ENCODE data around the gene NSD2. TPM values are rescaled to one million over a fixed set of nuclear protein-coding genes. Genes with fewer than 3 reads are reported as not detected.

The NSD2 gene
- total RNA-seq, 1 experiment from 2014 or later, result 136 TPM

DNA sequence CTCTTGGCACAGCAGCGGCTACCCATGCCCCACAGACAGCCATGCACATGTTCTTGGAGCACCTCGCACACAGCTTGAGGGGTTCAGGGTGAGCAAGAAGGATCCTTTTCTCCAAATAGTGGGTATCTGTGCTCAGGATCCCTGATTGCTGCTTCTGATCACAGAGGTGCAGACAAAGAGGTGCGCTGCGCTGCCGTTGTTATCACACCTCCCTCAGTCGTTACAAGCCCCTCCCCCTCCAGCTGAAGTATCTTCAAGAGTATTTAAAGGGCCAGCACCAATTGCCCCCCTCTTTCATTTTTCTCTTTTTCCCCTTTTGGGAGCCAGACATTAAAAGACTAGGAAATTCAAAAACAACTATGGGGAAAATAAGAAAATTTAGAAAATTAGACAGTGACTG is 93.2 kb downstream of the NSD2 start:
- Histone ChIP-seq H3K79me1 (ENCODE audit: insufficient read depth, low read depth, low read length, poor library complexity, severe bottlenecking) (no peaks in the 10 kb centered on the region), H3K23me2 (ENCODE audit: insufficient read length, low read depth, low read length, poor library complexity, severe bottlenecking) (no peaks in the 10 kb centered on the region), H2AK5ac (ENCODE audit: insufficient read length, low read length) (no peak overlapping the region), H3K79me2 (ENCODE audit: insufficient read depth, low read length) (no peaks in the 10 kb centered on the region), H2BK20ac (ENCODE audit: low read depth, low read length, poor library complexity, severe bottlenecking) (no peak overlapping the region), H3K9me3 (ENCODE audit: control insufficient read depth, low read depth, low read length) (no peaks in the 10 kb centered on the region), H2BK12ac (ENCODE audit: insufficient read length, low read depth, low read length) (no peak overlapping the region), H3K4ac (ENCODE audit: low read depth, low read length) (no peak overlapping the region), H3K4me2 (ENCODE audit: insufficient read depth, insufficient read length, low read length) (no peak overlapping the region), H4K91ac (ENCODE audit: insufficient read length, low read depth, low read length) (no peak overlapping the region), H2BK15ac (ENCODE audit: low read depth, low read length) (no peak overlapping the region), H2BK120ac (ENCODE audit: low read depth, low read length, poor library complexity, severe bottlenecking) (no peak overlapping the region), H4K20me1 (ENCODE audit: control insufficient read depth, insufficient read depth, insufficient read length) (no peaks in the 10 kb centered on the region), H2BK5ac (ENCODE audit: insufficient read length, low read length) (no peak overlapping the region), H3K14ac (ENCODE audit: insufficient read depth, low read length) (no peak overlapping the region), H2AFZ (ENCODE audit: low read length) (no peak overlapping the region), H3K4me1 (ENCODE audit: insufficient read depth, low read length) (no peaks in the 10 kb centered on the region), H3K9ac (ENCODE audit: extremely low read depth, insufficient read length, low read length) (no peak overlapping the region), H4K5ac (ENCODE audit: insufficient read length, low read depth, low read length) (no peak overlapping the region), H3K23ac (ENCODE audit: insufficient read length, low read depth, low read length) (no peak overlapping the region), H3T11ph (ENCODE audit: low read length) (no peak overlapping the region), H3K56ac (ENCODE audit: insufficient read length, low read depth, low read length) (no peak overlapping the region), H3K27me3 (ENCODE audit: insufficient read depth, low read length) (no peaks in the 10 kb centered on the region), H4K8ac (replicated peaks; ENCODE audit: insufficient read length, low read depth, low read length) (no peak overlapping the region), H3K18ac (ENCODE audit: insufficient read length, low read depth, low read length) (no peak overlapping the region), H3K27ac (ENCODE audit: insufficient read length, low read depth, low read length) (no peak overlapping the region)
- DNase-seq, result no peak
- Mint-ChIP-seq H3K4me1 (peaks cover 0 to 3% of the 10 kb centered on the region in 2 experiments; a peak in 2 of 4 replicates), H3K36me3 (ENCODE audit: insufficient read depth in 1 of 3, low read depth in 3 of 3) (peaks cover 27 to 79% (median 78%) of the 10 kb centered on the region in 3 experiments; a peak in 6 of 7 replicates), H3K9me3 (no peaks in the 10 kb centered on the region), H3K27me3 (ENCODE audit: low read depth) (no peaks in the 10 kb centered on the region), H3K27ac (peak overlapping the region in 1 of 3 experiments; percentile 21; a peak in 2 of 7 replicates), H3K4me3 (no peak overlapping the region)
- TF ChIP-seq, protein P1, sequence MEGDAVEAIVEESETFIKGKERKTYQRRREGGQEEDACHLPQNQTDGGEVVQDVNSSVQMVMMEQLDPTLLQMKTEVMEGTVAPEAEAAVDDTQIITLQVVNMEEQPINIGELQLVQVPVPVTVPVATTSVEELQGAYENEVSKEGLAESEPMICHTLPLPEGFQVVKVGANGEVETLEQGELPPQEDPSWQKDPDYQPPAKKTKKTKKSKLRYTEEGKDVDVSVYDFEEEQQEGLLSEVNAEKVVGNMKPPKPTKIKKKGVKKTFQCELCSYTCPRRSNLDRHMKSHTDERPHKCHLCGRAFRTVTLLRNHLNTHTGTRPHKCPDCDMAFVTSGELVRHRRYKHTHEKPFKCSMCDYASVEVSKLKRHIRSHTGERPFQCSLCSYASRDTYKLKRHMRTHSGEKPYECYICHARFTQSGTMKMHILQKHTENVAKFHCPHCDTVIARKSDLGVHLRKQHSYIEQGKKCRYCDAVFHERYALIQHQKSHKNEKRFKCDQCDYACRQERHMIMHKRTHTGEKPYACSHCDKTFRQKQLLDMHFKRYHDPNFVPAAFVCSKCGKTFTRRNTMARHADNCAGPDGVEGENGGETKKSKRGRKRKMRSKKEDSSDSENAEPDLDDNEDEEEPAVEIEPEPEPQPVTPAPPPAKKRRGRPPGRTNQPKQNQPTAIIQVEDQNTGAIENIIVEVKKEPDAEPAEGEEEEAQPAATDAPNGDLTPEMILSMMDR (conservative IDR thresholded peaks at IDR 0.05), result no peak
- no CpG with 5 or more reads among the region's 6 CpGs for WGBS (ENCODE audit: extremely low coverage, insufficient read length, low lambda C conversion rate)

Measured in H9 (cell line).